ENCODE results near the gene SERPINB12.
A peak's percentile ranks its signal among the peaks of the same experiment; 100 is the strongest.

Gene SERPINB12, protein sequence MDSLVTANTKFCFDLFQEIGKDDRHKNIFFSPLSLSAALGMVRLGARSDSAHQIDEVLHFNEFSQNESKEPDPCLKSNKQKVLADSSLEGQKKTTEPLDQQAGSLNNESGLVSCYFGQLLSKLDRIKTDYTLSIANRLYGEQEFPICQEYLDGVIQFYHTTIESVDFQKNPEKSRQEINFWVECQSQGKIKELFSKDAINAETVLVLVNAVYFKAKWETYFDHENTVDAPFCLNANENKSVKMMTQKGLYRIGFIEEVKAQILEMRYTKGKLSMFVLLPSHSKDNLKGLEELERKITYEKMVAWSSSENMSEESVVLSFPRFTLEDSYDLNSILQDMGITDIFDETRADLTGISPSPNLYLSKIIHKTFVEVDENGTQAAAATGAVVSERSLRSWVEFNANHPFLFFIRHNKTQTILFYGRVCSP

DNA sequence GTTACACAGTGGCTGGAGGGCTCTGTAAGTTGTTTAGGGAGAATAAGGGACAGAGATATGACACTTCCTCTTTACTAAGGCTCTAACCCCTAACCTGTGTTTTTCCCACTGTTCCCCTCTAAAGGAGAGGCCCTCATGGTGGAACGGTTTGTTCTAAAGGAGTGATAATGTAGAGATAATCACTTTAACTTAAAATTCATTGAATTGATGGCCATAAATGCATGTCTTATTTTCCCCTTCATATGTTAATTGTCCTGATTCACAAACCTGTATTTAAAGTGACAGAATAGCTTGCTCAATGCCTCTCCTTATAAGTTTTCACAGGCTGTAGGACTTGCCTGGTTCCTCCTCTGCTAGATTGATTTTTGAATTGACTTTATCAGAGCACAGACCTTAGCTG, at the start of gene SERPINB12:
TSS of gene SERPINB12 (plus strand) at position 301 of the 400 bp plus-strand sequence. CDS start 13,791 bp downstream, outside the sequence.
- DNase-seq (ENCODE audit: low read depth in 2 of 3, low spot score in 1 of 3), result no peak

GRCh38 chr18:63492851-63493250, 49.3 kb upstream of the SERPINB12 start:
- no peak for DNase-seq (ENCODE audit: low read depth in 2 of 3, low spot score in 1 of 3)

DNA sequence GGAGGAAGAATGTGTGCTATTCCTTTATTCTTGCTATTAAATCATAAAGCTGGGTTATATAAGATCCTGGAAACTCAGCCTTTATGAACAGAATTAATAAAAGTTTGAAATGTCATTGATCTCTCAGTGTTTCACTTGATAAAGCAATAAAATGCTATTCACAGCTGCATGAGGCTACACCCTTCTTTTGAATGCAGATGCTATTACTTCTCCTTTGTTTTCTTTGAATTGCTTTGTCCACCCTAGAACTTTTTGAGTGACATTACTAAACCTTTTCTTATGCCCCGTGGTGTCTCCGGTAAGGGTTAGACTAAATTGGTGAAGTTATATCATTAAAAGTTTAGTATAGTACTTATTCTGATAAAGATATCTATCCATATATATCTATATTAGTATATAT, 46.5 kb upstream of the SERPINB12 start:
- DNase-seq (ENCODE audit: low read depth in 2 of 3, low spot score in 1 of 3), result no peak

GRCh38 chr18:63505566-63506335, 36.4 kb upstream of the SERPINB12 start:
- DNase-seq (ENCODE audit: low read depth in 2 of 3, low spot score in 1 of 3), result peak in 2 of 3 donors; percentile 12 to 59

GRCh38 chr18:63506336-63506646, 35.9 kb upstream of the SERPINB12 start:
- DNase-seq (ENCODE audit: low read depth in 2 of 3, low spot score in 1 of 3), result no peak

DNA sequence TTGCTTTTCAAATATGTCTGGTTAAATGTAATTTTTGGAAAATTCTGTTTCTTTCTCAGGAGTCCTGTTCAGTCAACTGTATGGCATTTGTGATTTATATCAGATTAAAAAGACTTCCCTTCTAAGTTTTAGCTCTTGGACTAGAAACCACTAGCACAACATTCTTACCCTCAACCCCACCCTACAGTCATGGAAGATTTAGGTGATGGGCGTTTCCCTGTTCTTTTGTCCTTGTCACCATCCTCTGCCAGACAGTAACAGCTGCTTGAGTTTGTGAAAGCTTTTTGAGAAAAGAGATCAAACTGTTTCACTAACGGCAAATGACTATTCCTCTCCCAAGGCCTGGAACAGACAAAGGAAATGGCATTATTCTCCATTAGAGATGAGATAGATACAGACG, 33.6 kb upstream of the SERPINB12 start:
- no peak for DNase-seq (ENCODE audit: low read depth in 2 of 3, low spot score in 1 of 3)

DNA sequence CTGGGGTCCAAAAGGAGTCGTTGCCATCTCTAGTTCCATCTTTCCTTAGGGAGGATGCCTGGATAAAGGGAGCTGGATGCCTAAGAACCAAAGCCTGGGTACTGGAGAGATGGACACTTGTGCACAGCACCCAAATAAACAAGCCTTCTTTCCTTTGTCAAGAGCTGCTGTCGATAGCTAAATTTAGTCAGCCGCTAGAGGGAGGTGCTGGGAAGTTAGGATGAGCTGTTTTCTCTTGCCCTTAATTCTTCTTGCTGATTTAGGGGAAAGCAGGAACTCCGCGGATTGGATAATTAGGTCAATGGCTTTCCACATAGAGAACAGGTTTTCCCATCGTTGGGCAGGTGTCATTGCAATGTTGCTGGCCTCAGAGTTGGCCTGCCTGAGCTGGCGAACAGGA, 30.9 kb upstream of the SERPINB12 start:
- DNase-seq (ENCODE audit: low read depth in 2 of 3, low spot score in 1 of 3), result no peak

- no peak for DNase-seq (ENCODE audit: low read depth in 2 of 3, low spot score in 1 of 3)
Measured at GRCh38 chr18:63514326-63514725, 27.8 kb upstream of the SERPINB12 start.

DNA sequence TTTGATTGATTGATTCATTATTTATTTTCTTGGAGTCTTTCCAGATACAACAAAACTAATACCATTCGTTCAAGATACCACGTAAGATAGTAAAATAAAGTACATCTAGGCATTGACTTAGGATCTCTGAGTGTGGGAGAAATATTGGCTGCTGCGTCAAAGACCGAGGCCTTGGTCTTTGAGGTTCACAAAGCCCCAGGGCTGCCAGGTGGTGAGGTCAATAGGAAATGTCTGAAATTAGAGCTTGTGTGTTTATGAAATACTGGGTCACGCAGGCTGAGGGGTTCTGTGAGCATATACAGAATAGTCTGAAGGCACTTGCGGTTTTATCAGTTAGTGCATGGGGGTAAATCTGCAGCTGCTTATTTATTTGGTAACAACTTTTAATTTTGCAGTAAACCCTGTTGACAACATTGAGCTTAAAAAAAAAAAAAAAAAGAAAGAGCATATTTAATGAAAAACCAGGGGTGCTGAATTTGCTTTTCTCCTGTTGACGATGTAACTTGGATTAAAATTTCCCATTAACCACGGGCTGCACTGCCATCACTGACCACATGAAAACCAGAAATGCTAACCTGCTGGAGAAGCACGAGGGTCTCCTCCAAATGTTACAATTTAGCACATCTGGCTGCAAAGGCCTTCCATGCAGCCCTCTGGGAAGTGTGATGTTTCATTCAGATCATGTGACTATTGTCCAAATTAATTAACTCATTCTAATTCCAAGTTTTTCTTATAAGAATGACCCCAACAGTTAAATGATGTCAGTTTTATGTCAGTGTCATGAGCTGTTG, 27.1 kb upstream of the SERPINB12 start:
- DNase-seq (ENCODE audit: low read depth in 2 of 3, low spot score in 1 of 3), result no peak

GRCh38 chr18:63515801-63516200, 26.4 kb upstream of the SERPINB12 start:
- no peak for DNase-seq (ENCODE audit: low read depth in 2 of 3, low spot score in 1 of 3)

- DNase-seq (ENCODE audit: low read depth in 2 of 3, low spot score in 1 of 3), result peak; percentile 9 to 53 (median 29)
Measured at GRCh38 chr18:63518178-63519012, 23.8 kb upstream of the SERPINB12 start.

- no peak for DNase-seq (ENCODE audit: low read depth in 2 of 3, low spot score in 1 of 3)
Measured at GRCh38 chr18:63520053-63520685, 22.0 kb upstream of the SERPINB12 start.

DNA sequence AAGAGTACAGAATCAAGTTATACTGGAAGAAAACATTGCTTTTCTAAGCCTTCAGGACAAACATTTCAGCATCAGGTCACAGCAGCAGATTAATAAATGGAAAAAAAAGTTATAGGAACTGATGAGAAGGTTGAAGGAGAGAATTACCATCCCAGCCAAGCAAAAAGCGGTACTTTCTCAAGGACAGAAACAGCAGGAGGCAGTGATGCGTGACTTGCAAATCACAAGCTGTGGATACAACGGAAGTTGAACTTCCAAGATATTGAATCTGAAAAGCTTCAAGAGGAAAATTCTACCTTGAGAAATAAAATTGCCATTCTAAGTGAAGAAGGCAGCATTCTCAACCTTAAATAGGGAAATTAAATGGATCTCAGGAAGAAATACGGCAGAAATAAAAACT, 18.5 kb upstream of the SERPINB12 start:
- DNase-seq (ENCODE audit: low read depth in 2 of 3, low spot score in 1 of 3), result no peak

- no peak for DNase-seq (ENCODE audit: low read depth in 2 of 3, low spot score in 1 of 3)
Measured at GRCh38 chr18:63527251-63527650, 14.9 kb upstream of the SERPINB12 start.

GRCh38 chr18:63528863-63529492, 13.2 kb upstream of the SERPINB12 start:
- DNase-seq (ENCODE audit: low read depth in 2 of 3, low spot score in 1 of 3), result no peak

DNA sequence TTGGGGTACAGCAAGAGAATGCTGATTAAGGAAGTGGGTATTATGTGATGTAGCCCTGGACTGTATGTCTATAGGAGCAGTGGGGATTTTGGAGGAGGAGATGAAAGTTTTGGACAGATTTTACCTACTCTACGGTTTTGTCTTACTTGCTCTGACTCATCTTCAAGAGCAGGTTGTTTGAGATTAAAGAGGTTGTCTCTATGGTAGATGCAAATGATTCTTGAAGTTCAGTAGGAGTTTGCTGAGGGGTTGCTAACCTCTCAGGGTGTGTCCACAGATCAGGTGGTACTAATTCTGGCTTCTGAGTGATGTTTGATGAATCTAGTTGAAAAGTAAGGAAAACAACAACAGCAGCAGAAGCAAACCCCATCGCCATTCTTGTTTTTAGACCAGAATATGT, 9.7 kb upstream of the SERPINB12 start:
- DNase-seq (ENCODE audit: low read depth in 2 of 3, low spot score in 1 of 3), result no peak

- DNase-seq (ENCODE audit: low read depth in 2 of 3, low spot score in 1 of 3), result no peak
Measured at GRCh38 chr18:63534615-63535014, 7.6 kb upstream of the SERPINB12 start.

DNA sequence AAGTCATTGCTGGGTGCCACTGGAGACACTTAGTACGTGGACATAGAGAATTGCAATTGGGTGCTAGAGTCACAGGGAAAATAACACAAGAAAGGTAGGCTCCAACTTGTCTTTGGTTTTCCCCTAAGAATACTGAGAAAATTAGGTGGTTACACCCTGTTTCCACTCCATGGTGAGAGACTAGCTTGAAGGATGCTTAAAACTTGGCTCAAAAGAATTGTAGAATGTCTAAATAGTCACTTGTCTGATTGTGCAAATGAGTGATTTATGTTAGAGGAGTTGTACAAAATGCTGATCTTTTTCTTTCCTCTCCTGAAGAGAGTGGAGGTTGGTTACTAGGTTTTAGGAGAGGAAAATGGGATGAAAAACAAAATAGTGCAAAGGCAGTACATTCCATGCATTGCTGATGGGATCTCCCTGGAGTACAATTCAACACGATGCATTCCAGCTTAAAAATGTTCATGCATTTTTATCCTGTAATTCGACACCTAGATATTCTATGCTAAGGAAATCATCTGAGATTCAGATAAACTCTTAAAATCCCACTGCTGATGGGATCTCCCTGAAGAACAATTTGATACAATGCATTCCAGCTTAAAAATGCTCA, 2.2 kb upstream of the SERPINB12 start:
- no peak for DNase-seq (ENCODE audit: low read depth in 2 of 3, low spot score in 1 of 3)

DNA sequence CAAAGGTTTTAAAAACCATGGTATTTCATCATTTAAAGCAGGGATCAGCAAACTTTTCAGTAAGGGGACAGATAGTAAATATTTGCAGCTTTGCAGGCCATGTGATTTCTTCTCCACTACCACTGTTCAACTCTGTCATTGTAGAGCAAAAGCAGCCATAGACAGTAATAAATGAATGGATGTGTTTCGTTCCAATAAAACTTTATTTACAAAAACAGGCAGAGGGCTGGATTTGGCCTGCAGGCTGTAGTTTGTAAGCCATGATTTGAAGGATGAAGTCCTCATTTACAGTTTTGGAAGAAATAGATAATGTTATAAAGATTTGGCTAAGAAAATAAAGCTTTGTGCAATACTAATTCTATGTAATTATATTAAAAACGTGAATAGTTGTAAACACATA, 1.8 kb downstream of the SERPINB12 start:
- DNase-seq (ENCODE audit: low read depth in 2 of 3, low spot score in 1 of 3), result no peak

All from stimulated activated CD4-positive, alpha-beta T cell treated with anti-CD3 and anti-CD28 coated beads, Interleukin-12 subunit alpha, Interleukin-12 subunit beta, amount 100 ng/mL, for 48 hours (primary cell).